ENCODE measurements around the gene DLST.

The DLST gene

DNA sequence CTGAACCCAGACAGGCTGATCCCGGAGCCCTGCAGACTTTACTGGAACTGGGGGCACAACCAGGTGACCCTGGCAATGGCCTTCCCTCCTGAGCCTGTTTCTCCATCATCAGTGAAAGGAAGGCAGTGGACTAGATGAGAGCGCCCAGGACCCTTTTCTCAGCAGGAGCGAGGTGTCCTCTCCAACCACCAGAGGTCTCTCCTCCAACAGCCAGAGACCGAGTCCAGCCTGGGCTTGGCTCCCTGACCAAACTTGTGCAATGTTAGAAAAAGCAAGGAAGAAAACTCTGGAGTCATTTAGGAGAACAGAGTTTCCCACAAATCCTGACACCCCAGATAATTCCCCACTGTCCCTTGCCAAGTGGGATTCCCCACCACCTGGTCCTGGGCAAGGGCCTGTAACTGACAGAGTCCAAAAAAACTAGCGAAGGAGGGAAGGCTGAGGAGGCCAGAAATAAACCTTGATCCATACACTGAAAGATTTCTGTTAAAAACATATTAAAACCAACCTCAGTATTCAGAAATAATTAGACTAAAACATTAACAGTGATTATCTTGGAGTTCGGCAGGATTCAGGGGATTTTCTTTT lies 32.4 kb downstream of the DLST start:
- no peak overlapping the region for H2BK12ac ChIP-seq (ENCODE audit: low read length)
- peak; percentile 54 to 81 for DNase-seq

DNA sequence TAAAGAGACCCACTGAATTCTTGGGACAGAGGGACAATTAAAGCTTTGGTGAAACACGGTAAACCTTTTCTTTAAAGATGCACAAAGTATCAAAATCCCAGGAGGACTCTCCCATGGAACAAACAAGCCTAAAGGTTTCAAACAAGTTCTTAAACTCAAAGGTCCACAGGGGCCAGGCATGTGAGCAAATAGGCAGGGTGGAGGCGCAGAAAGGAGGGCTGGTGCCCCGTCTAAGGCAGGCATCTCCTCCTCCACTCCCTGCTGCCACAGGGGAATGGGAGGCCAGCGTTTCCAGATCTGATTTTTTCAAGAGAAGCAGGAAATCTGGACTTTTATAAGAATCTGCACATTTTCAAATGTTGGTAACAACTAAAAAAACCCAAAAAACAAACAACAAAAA lies 33.7 kb downstream of the DLST start:
- no CpG with 5 or more reads among the region's 4 CpGs for WGBS (ENCODE audit: extremely low coverage, insufficient coverage, insufficient read length)
- Histone ChIP-seq H3K79me2 (ENCODE audit: control insufficient read depth, insufficient read depth, low read length, poor library complexity) (no peaks in the 10 kb centered on the region), H4K91ac (ENCODE audit: low read depth, low read length) (no peak overlapping the region), H3K4me2 (ENCODE audit: low read length) (no peak overlapping the region), H3K4me3 (ENCODE audit: low read depth, low read length) (no peak overlapping the region), H2AK5ac (ENCODE audit: low read length) (no peak overlapping the region), H3K9ac (ENCODE audit: low read length) (no peak overlapping the region), H4K8ac (ENCODE audit: low read depth, low read length) (no peak overlapping the region), H2BK12ac (ENCODE audit: low read length) (no peak overlapping the region), H3K36me3 (ENCODE audit: control insufficient read depth in 1 of 2, insufficient read depth in 2 of 2, low read length in 2 of 2) (no peaks in the 10 kb centered on the region), H3K18ac (ENCODE audit: low read length) (no peak overlapping the region), H3K23ac (ENCODE audit: low read length) (no peak overlapping the region), H3K27ac (ENCODE audit: low read depth, low read length) (no peak overlapping the region), H3K14ac (ENCODE audit: low read length) (no peak overlapping the region), H3K79me1 (ENCODE audit: low read length) (no peaks in the 10 kb centered on the region), H2BK5ac (ENCODE audit: low read depth, low read length, poor library complexity) (no peak overlapping the region), H3K27me3 (ENCODE audit: insufficient read depth, low read length) (no peaks in the 10 kb centered on the region), H4K12ac (ENCODE audit: low read depth, low read length) (no peak overlapping the region), H3K9me3 (ENCODE audit: insufficient read depth, low read depth, low read length) (no peaks in the 10 kb centered on the region), H2BK120ac (ENCODE audit: insufficient read depth, low read length, poor library complexity) (no peak overlapping the region), H3K4ac (ENCODE audit: low read depth, low read length) (no peak overlapping the region), H3K4me1 (ENCODE audit: control insufficient read depth in 1 of 2, insufficient read depth in 2 of 2, low read length in 2 of 2) (no peaks in the 10 kb centered on the region), H2AFZ (ENCODE audit: insufficient read depth, low read length, poor library complexity) (no peak overlapping the region)
- DNase-seq: no peak

More for the DNA sequence above, 32.4 kb downstream of the DLST start:
- Histone ChIP-seq H3K79me2 (ENCODE audit: control insufficient read depth, insufficient read depth, low read length, poor library complexity) (no peaks in the 10 kb centered on the region), H3K9me3 (ENCODE audit: insufficient read depth, low read depth, low read length) (no peaks in the 10 kb centered on the region), H2AFZ (ENCODE audit: insufficient read depth, low read length, poor library complexity) (no peak overlapping the region), H3K14ac (ENCODE audit: low read length) (no peak overlapping the region), H3K4ac (ENCODE audit: low read depth, low read length) (no peak overlapping the region), H3K79me1 (ENCODE audit: low read length) (no peaks in the 10 kb centered on the region), H3K4me3 (ENCODE audit: low read depth, low read length) (no peak overlapping the region), H3K18ac (ENCODE audit: low read length) (no peak overlapping the region), H3K27ac (ENCODE audit: low read depth, low read length) (no peak overlapping the region), H2BK120ac (ENCODE audit: insufficient read depth, low read length, poor library complexity) (no peak overlapping the region), H4K12ac (ENCODE audit: low read depth, low read length) (no peak overlapping the region), H4K91ac (ENCODE audit: low read depth, low read length) (no peak overlapping the region), H3K4me1 (ENCODE audit: control insufficient read depth in 1 of 2, insufficient read depth in 2 of 2, low read length in 2 of 2) (no peaks in the 10 kb centered on the region), H2BK5ac (ENCODE audit: low read depth, low read length, poor library complexity) (no peak overlapping the region), H4K8ac (ENCODE audit: low read depth, low read length) (no peak overlapping the region), H3K36me3 (ENCODE audit: control insufficient read depth in 1 of 2, insufficient read depth in 2 of 2, low read length in 2 of 2) (no peaks in the 10 kb centered on the region), H3K9ac (ENCODE audit: low read length) (no peak overlapping the region), H2AK5ac (ENCODE audit: low read length) (no peak overlapping the region), H3K27me3 (ENCODE audit: insufficient read depth, low read length) (no peaks in the 10 kb centered on the region), H3K23ac (ENCODE audit: low read length) (no peak overlapping the region), H3K4me2 (ENCODE audit: low read length) (no peak overlapping the region)
- no CpG with 5 or more reads among the region's 6 CpGs for WGBS (ENCODE audit: extremely low coverage, insufficient coverage, insufficient read length)

DNA sequence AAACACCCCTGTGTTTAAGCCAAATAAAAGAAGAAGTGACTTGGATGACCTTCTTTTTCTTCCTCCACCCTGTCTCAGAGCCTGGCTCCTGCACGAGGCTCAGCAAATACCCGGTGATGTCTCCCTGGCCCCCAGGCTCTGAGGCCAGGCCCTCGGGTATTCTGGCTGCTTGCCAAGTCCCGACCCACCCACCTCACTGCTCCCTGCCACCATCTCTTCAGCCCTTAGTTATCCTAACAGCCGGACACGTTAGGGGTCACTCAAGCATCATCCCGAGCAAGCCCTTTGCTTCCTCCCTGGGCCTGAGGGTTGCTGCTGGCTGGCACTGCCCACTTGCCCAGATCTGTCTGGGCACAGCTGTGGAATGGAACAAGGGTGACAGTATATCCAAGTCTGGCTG lies 34.1 kb downstream of the DLST start:
- Histone ChIP-seq H3K4me2 (ENCODE audit: low read length) (no peak overlapping the region), H4K91ac (ENCODE audit: low read depth, low read length) (no peak overlapping the region)

DNA sequence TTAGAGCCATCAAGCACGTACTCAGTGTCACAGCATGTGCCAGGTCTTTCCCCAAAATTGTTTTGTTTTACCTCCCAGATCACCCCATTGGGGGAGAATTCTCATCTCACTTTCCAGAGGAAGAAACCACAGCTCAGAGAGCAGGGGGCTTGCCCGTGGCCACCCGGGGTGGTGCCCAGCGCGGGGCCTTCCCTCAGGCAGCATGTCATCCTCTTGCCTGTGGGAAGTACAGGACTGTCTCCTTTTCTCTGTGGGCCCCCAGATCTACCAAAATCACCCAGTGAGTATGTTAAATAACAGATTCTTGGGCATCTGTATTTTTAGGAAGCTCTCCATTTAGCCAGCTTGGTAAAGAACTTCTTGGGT lies 35.4 kb downstream of the DLST start:
- no peak for DNase-seq
- Histone ChIP-seq H3K4me2 (ENCODE audit: low read length) (no peak overlapping the region), H3K14ac (ENCODE audit: low read length) (no peak overlapping the region), H4K8ac (ENCODE audit: low read depth, low read length) (no peak overlapping the region), H3K4ac (ENCODE audit: low read depth, low read length) (no peak overlapping the region), H3K9me3 (ENCODE audit: insufficient read depth, low read depth, low read length) (no peaks in the 10 kb centered on the region), H4K91ac (ENCODE audit: low read depth, low read length) (no peak overlapping the region), H3K79me2 (ENCODE audit: control insufficient read depth, insufficient read depth, low read length, poor library complexity) (no peaks in the 10 kb centered on the region), H2BK120ac (ENCODE audit: insufficient read depth, low read length, poor library complexity) (no peak overlapping the region), H4K12ac (ENCODE audit: low read depth, low read length) (no peak overlapping the region), H3K23ac (ENCODE audit: low read length) (no peak overlapping the region), H3K27ac (ENCODE audit: low read depth, low read length) (no peak overlapping the region), H3K36me3 (ENCODE audit: control insufficient read depth in 1 of 2, insufficient read depth in 2 of 2, low read length in 2 of 2) (no peaks in the 10 kb centered on the region), H2AFZ (ENCODE audit: insufficient read depth, low read length, poor library complexity) (no peak overlapping the region), H2BK12ac (ENCODE audit: low read length) (no peak overlapping the region), H3K27me3 (ENCODE audit: insufficient read depth, low read length) (no peaks in the 10 kb centered on the region), H2BK5ac (ENCODE audit: low read depth, low read length, poor library complexity) (no peak overlapping the region), H2AK5ac (ENCODE audit: low read length) (no peak overlapping the region), H3K79me1 (ENCODE audit: low read length) (no peaks in the 10 kb centered on the region), H3K4me3 (ENCODE audit: low read depth, low read length) (no peak overlapping the region), H3K9ac (ENCODE audit: low read length) (no peak overlapping the region), H3K4me1 (ENCODE audit: control insufficient read depth in 1 of 2, insufficient read depth in 2 of 2, low read length in 2 of 2) (no peaks in the 10 kb centered on the region), H3K18ac (ENCODE audit: low read length) (no peak overlapping the region)
- WGBS (ENCODE audit: extremely low coverage, insufficient coverage, insufficient read length): no CpG with 5 or more reads among the region's 5 CpGs

More for the DNA sequence above, 34.1 kb downstream of the DLST start:
- no peaks in the 10 kb centered on the region for H3K9me3 ChIP-seq (ENCODE audit: insufficient read depth, low read depth, low read length)
- H2BK120ac ChIP-seq (ENCODE audit: insufficient read depth, low read length, poor library complexity): no peak overlapping the region
- H4K12ac ChIP-seq (ENCODE audit: low read depth, low read length): no peak overlapping the region
- H3K9ac ChIP-seq (ENCODE audit: low read length): no peak overlapping the region
- H3K14ac ChIP-seq (ENCODE audit: low read length): no peak overlapping the region
- no peaks in the 10 kb centered on the region for H3K79me2 ChIP-seq (ENCODE audit: control insufficient read depth, insufficient read depth, low read length, poor library complexity)
- no peak overlapping the region for H2BK12ac ChIP-seq (ENCODE audit: low read length)
- no peak overlapping the region for H3K18ac ChIP-seq (ENCODE audit: low read length)
- no peak overlapping the region for H2AK5ac ChIP-seq (ENCODE audit: low read length)
- WGBS (ENCODE audit: extremely low coverage, insufficient coverage, insufficient read length): no CpG with 5 or more reads among the region's 7 CpGs
- H3K27ac ChIP-seq (ENCODE audit: low read depth, low read length): no peak overlapping the region
- no peak overlapping the region for H3K23ac ChIP-seq (ENCODE audit: low read length)
- H3K4me3 ChIP-seq (ENCODE audit: low read depth, low read length): no peak overlapping the region
- no peaks in the 10 kb centered on the region for H3K36me3 ChIP-seq (ENCODE audit: control insufficient read depth in 1 of 2, insufficient read depth in 2 of 2, low read length in 2 of 2)
- no peak for DNase-seq
- no peak overlapping the region for H3K4ac ChIP-seq (ENCODE audit: low read depth, low read length)
- no peaks in the 10 kb centered on the region for H3K27me3 ChIP-seq (ENCODE audit: insufficient read depth, low read length)
- no peak overlapping the region for H4K8ac ChIP-seq (ENCODE audit: low read depth, low read length)
- no peaks in the 10 kb centered on the region for H3K4me1 ChIP-seq (ENCODE audit: control insufficient read depth in 1 of 2, insufficient read depth in 2 of 2, low read length in 2 of 2)
- no peak overlapping the region for H2AFZ ChIP-seq (ENCODE audit: insufficient read depth, low read length, poor library complexity)
- H3K79me1 ChIP-seq (ENCODE audit: low read length): no peaks in the 10 kb centered on the region
- no peak overlapping the region for H2BK5ac ChIP-seq (ENCODE audit: low read depth, low read length, poor library complexity)
